Calu3 (cell line): ENCODE data around the gene ASPDH. TPM values are rescaled to one million over a fixed set of nuclear protein-coding genes. Genes with fewer than 3 reads are reported as not detected.

Experiments used
- BruUV-seq: library from RNA; stranded (reverse); fragments of 400-500 nt; replicated peaks from 2 replicates; lab custom pipeline; 2021; lab: Mats Ljungman, UMichigan
- CTCF ChIA-PET: fragments of 300-600 bp; sonication (Branson Sonifier 250); formaldehyde crosslinking; loops from one replicate; lab custom pipeline; 2022; ENCODE audit warnings: antibody characterized with exemption; lab: Charles Lee
- DNase-seq: peaks from one replicate; pipeline ENCODE4 v3.0.0; 2022
- H3K27ac Mint-ChIP-seq: one replicate; pipeline ENCODE4 v1.8.0; 2022; ENCODE audit warnings: mixed read lengths; ENCODE audit not compliant: unreplicated experiment
- H3K27me3 Mint-ChIP-seq: one replicate; pipeline ENCODE4 v1.8.0; 2022; ENCODE audit warnings: mixed read lengths; ENCODE audit not compliant: unreplicated experiment
- H3K36me3 Mint-ChIP-seq: one replicate; pipeline ENCODE4 v1.8.0; 2022; ENCODE audit warnings: mild to moderate bottlenecking, moderate library complexity, mixed read lengths; ENCODE audit not compliant: insufficient read depth, unreplicated experiment
- H3K4me1 Mint-ChIP-seq: one replicate; pipeline ENCODE4 v1.8.0; 2022; ENCODE audit warnings: mild to moderate bottlenecking, low read depth, mixed read lengths; ENCODE audit not compliant: unreplicated experiment
- H3K4me3 Mint-ChIP-seq: one replicate; pipeline ENCODE4 v1.8.0; 2022; ENCODE audit warnings: mild to moderate bottlenecking, low read depth, moderate library complexity, mixed read lengths; ENCODE audit not compliant: unreplicated experiment
- H3K9me3 Mint-ChIP-seq: one replicate; pipeline ENCODE4 v1.8.0; 2022; ENCODE audit warnings: low read depth, mixed read lengths; ENCODE audit not compliant: unreplicated experiment
- CTCF ChIP-seq: fragments of 200-600 bp; IDR thresholded peaks from one replicate; pipeline ENCODE4 v1.8.0; 2022; ENCODE audit warnings: antibody characterized with exemption; ENCODE audit not compliant: unreplicated experiment
- intact Hi-C: fragments of 100-400 bp; cut with micrococcal nuclease; formaldehyde crosslinking; loops from one replicate; pipeline ENCODE4 v1.10.0; 2022; ENCODE audit not compliant: unreplicated experiment
- total RNA-seq: library from RNA; stranded (reverse); gene quantifications from 2 replicates; pipeline ENCODE4 v1.2.3, GENCODE V29; 2022

The ASPDH gene
- total RNA-seq, 1 experiment from 2014 or later: not detected

- Mint-ChIP-seq H3K36me3 (peaks cover 14% of the 10 kb centered on the region), H3K4me1 (peaks cover 13% of the 10 kb centered on the region), H3K27me3 (peaks cover 22% of the 10 kb centered on the region), H3K27ac (no peak overlapping the region), H3K4me3 (no peak overlapping the region), H3K9me3 (no peaks in the 10 kb centered on the region)
- TF ChIP-seq CTCF: no peak
- no peak for DNase-seq
- CTCF ChIA-PET: no interaction called here
- intact Hi-C loops: no loop called here
- no TSS peak for BruUV-seq
These were observed 22.7 kb downstream of the ASPDH start for GRCh38 chr19:50490991-50491472.

- intact Hi-C loops: no loop called here
- peaks cover 22% of the 10 kb centered on the region for H3K27me3 Mint-ChIP-seq
- no TSS peak for BruUV-seq
- CTCF ChIA-PET: no interaction called here
- peaks cover 19% of the 10 kb centered on the region for H3K36me3 Mint-ChIP-seq
- H3K4me1 Mint-ChIP-seq: peaks cover 13% of the 10 kb centered on the region
- H3K9me3 Mint-ChIP-seq: no peaks in the 10 kb centered on the region
- H3K4me3 Mint-ChIP-seq: no peak overlapping the region
- no peak for TF ChIP-seq CTCF
- no peak for DNase-seq
- H3K27ac Mint-ChIP-seq: no peak overlapping the region
These were observed 23.3 kb downstream of the ASPDH start for GRCh38 chr19:50490411-50490811.

GRCh38 chr19:50489461-50490011 lies 24.2 kb downstream of the ASPDH start:
- no peak for TF ChIP-seq CTCF
- CTCF ChIA-PET: no interaction called here
- Mint-ChIP-seq H3K4me3 (no peak overlapping the region), H3K27me3 (peaks cover 22% of the 10 kb centered on the region), H3K36me3 (peaks cover 23% of the 10 kb centered on the region), H3K27ac (no peak overlapping the region), H3K4me1 (peaks cover 13% of the 10 kb centered on the region), H3K9me3 (no peaks in the 10 kb centered on the region)
- intact Hi-C loops: no loop called here
- no peak for DNase-seq
- BruUV-seq: no TSS peak

- no TSS peak for BruUV-seq
- H3K36me3 Mint-ChIP-seq: peaks cover 28% of the 10 kb centered on the region
- no peaks in the 10 kb centered on the region for H3K9me3 Mint-ChIP-seq
- H3K4me3 Mint-ChIP-seq: no peak overlapping the region
- peaks cover 13% of the 10 kb centered on the region for H3K4me1 Mint-ChIP-seq
- intact Hi-C loops: no loop called here
- CTCF ChIA-PET: no interaction called here
- H3K27me3 Mint-ChIP-seq: peaks cover 22% of the 10 kb centered on the region
- no peak for DNase-seq
- TF ChIP-seq CTCF: no peak
- no peak overlapping the region for H3K27ac Mint-ChIP-seq
These were observed 25.1 kb downstream of the ASPDH start for GRCh38 chr19:50488389-50489194.
